GM21528 (cell line): ENCODE measurements around the gene FGR.
"Not testable (repeated sequence)": the region's sequence is repeated elsewhere in the genome, so short reads cannot be mapped to it uniquely, and the experiment has no call there.

Experiments used
- ATAC-seq: cut with Tn5 transposase; IDR thresholded peaks from one replicate; pipeline ENCODE4 v1.9.1; 2021; ENCODE audit warnings: mild to moderate bottlenecking, moderate library complexity; ENCODE audit not compliant: unreplicated experiment, low FRiP score

FGR gene

DNA sequence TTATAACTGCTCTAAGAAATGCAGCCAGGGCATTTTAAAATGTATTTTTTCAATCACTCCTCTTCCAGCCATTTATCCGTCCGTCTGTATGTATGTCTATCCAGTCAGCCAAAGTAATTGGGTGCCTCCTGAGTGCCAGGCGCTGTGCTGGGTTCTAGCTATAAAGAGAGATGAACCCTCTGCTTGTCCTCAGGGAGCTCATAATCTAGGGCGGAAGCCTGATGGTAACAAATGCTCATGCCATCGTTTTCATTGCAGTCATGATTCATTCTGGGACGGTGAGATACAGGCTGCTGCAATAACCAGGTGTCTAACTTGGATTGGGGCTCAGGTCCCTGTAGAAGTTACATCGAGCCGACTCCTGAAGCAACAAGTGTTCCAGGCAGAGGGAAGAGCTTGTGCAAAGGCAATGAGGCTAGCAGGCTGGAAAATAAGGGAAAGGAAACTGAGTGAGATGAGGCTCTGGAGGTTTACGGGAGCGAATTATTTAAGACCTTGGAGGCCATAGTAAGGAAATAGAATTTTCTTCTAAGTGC is 25.4 kb upstream of the FGR start:
- ATAC-seq: no peak

DNA sequence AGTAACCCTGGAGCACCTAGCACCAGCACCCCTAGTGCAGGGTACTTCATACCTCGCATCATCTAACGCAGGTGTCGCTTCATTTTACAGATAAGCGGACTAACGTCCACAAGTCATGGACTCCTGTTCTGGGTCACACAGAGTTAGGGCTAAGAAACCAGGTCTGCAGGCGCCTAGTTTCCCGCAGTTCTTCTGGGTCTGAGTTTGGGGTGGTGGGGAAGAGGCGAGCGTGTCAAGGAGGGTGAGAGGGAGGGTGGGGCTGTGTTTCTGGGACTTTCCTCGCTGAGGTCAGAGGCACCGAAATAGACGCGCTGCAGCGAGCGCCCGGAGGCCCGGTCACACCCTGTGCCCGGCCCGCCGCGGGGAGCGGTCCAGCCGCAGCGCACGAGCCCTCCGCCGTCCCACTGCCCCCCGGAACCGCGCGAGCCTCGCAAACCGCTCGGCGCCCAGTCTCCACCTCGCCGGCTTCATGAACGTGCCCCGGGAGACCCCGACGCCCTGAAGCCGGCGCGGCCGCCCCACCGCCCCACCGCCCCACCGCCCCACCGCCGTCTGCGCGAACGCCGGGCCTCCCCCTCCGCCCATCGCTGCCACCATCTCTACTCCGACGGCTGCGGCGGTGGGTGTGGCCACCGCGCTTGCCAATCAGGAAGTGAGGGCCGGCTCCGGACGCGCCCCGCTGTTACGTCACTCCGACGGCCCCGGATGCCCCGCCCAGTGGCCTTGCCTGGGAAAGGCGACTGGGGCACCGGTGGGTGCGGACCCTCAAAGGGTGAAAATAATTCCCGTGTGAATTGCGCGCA is 24.7 kb upstream of the FGR start:
- peak; percentile 64 for ATAC-seq

DNA sequence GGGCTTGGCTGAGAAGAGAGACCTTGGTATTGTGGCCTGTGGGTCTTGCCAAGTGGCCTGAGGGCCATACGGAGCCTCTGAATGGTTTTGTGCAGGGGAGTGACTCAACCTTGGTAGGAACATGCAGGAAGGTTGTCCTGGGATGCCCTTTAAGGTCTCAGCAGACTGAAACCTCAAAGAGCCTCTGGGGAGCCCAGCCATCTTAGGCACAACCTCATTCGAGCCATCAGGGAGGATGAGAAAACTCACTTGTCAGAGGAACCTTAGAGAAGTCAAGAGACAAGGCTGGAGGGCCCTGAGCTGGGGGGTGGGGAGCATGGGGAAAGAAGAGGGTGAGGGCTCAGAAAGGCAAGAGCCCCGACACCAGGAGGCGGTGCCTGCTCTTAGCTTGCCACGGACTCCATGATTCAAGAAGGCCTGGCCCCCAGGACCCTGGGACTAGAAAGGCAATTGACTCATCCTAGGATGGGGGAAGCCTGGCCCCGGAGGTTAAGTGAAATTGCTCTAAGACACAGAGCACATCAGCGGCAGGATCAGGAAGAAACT is 24.0 kb upstream of the FGR start:
- peak; percentile 15 for ATAC-seq

DNA sequence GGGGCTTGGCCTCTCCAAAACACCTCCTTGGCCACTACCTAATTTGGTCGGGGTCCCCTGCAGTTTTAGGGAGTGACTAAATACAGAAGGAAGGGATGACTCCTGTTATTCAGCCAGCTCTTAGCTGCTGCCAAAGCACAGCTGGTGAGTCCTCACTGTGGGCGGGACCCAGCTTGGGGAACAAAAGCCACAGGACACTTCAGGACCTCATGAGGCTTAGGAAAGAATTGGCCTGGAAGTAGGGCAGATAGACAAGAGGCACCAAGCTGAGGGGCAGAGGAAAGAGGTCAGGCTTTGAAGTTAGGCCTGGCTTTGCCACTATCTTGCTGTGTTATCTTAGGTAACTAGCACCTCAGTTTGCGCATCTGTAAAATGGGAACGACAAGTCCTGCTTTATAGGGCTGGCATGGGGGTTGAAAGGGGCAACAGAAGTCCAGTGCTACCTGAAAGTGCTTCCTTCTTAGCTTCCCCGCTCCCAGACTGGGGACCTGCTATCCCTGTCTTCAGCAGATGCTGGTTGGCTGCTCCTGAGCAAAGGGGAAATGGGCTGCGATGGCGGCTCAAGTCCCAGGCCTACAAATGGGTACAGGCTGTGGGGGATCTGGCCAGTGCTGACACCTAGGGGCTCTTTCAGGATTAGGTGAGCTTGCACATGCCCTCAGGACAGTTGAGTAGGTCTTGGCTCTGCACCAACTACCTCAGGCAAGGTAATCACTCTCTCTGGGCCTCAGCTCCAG is 21.3 kb upstream of the FGR start:
- ATAC-seq: no peak

DNA sequence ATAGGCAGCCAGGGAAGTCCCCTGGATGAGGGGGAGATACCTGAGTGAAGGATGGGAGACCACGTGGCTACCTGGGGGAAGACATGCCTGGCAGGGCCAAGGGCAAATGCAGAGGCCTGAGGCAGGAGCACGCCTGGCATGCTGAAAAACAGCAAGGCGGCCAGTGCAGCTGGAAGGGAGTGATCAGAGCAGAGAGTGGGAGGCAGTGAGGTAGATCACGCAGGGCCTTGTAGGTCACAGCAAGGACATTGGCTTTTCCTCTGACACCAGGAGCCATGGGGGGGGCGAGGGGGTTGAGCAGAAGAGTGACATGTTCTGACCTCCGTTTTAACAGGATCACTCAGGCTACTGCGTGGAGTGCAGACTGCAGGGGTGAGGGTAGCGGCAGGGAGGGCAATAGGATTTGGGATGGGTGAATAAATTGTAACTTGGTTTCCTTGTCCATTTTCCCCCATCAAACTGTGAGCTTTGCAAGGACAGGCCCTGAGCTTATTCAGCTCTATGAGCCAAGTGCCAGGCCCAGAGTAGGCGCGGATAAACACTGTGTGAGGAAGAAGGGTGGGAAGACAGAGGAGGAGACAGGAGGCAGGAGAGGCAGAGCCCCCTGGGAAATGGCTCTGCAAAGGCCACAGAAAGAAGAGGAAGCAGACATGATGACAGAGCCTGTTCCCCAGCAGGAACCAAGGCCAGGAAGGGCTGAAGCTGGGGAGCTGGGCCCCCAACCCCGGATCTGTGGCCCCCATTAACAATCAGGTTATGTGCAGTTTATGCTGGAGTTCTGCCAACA is 20.4 kb upstream of the FGR start:
- no peak for ATAC-seq

DNA sequence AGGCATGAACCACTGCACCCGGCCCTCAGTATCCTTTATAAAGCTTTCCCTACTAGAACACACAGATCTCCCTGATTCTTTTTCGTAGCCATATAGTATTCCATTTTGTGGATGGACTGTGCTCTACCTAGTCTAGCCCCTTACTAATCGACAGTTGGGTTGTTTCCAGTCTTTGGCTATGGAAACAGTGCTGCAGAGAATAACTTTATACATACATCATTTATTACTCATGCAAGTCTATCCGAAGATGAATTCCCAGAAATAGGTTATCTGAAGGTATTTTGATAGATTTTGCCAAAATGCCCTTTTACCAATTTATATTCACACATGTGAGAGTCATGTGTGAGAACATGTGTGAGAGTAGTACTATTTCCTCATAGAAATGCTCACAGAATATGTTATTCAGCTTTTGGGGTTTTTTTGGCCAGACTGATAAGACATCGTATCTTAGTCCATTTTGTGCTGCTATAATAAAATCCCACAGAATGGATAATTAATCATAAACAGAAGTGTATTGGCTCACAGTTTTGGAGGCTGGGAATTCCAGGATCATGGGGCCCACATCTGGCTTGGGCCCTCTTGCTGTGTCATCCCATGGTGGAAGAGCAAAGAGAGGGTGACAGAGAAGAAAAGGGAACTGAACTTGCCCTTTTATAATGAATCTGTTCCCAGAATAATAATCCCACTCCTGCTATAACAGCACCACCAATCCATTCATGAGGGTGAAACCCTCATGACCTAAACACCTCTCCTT is 17.3 kb upstream of the FGR start:
- ATAC-seq: no peak

DNA sequence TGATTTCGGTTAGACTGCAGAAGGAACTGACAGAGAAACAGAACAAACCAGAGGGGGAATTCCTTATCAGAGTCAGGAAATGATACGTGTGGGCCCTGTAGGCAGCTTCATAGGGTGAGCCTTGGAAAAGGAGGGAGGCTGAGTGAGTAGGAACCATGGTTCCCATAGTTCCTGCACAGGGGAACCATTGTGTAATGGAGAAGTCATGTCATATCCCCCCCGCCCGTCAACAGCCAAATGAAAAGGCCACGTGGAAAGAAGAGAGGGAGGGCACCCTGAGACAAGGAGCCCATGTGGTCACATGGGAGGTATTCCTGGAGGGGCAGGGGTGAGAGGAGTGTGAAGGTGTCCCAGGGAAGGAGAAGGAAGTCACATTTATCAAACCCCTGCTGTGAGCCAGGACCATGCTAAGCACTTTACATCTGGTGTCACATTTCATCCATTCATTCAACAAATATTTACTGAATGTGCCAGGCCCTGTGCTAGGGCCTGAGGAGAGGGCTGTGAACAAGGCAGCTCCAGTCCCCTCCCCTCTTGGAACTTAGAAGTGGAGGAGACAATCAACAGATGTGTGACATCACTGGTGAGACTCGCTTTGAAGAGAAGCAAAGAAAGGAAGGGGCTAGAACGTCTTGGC is 15.7 kb upstream of the FGR start:
- no peak for ATAC-seq

DNA sequence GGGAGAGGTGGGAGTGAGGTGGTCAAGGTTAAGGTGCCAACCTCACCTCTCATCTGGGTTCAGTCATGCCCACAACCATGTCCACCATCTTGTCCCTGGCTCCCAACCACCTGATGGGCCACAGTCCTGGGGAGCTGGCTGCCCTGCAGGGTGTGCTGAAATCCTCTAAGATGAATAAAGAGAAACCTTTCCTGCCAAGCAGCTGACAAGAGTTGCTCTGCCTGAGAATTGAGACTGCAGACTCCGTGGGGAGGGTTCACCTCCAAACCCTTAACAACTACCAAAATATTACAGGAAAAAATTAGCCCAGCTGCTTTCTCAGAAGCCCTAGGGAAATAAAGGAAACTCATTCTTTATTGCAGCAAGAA is 15.2 kb upstream of the FGR start:
- no peak for ATAC-seq

DNA sequence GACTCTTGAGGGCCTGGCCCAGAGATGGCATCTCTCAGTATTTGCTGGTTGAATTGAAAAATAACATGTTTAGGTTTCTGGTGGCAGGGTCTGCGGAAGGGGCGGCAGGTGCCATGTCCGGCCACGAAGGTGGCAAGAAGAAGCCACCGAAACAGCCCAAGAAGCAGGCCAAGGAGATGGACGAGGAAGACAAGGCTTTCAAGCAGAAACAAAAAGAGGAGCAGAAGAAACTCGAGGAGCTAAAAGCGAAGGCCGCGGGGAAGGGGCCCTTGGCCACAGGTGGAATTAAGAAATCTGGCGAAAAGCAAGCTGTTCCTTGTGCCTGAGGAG is 14.3 kb upstream of the FGR start:
- no peak for ATAC-seq

DNA sequence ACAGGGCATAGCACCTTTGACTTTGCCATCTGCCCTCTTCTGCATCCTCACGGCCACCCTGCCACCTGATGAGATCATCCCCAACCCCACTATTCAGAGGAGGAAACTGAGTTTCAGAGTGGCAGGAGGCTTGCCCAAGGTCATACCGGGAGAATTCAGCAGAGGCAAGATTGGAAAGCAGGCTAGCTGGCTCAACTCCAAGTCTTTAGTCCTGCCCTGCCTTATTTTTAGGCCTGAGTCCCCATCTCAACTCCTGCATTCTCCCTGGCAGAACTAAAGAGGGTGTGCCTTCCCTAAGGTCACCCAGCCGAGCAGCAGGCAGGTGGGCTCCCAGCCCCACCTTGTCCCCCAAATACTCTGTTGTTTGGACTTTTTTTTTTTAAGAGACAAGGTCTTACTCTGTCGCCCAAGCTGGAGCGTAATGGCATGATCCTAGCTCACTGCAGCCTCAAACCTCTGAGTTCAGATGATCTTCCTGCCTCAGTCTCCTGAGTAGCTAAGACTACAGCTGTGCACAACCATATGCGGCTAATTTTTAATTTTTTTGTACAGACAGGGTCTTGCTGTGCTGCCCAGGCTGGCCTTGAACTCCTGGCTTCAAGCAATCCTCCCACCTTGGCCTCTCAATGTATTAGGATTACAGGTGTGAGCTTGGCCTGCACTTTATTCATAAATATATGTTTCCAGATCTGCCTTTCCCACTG is 13.8 kb upstream of the FGR start:
- no peak for ATAC-seq

DNA sequence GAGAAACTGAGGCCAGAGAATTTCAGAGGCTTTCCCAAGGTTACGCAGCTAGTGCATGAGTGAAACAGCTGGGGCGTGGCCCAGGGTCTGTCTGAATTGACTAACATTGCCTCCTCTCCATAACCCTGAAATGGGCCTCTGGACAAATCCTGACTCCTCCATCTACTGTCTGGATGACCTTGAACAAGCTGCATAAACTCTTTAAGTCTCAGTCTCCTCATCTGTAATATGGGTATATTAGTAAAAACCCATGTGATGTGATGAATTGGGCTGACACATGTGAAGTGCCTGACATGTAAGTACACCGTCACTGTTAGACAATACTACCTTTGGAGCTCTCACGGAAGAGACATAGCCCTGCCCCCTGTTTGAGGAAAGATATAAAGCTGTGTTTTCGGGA is 12.3 kb upstream of the FGR start:
- no peak for ATAC-seq

DNA sequence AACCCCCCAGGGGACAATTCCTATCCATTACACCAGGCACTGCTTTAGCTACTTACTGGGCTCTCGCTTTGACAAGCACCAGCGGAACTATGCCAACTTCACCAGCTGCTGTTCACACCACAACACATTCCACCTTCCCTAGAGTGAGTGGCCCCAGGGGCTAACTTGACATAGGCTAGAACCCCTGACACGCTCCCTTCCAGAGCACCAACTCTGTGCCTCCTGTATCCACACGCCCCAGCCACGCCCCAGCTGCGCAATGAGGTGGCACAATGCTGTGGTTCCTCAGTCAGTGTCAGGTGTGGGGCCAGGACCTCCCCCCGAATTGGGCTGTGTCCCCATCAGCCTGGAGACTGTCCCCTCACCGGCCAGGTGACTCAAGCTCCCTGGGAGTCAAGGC is 11.7 kb upstream of the FGR start:
- ATAC-seq: no peak

DNA sequence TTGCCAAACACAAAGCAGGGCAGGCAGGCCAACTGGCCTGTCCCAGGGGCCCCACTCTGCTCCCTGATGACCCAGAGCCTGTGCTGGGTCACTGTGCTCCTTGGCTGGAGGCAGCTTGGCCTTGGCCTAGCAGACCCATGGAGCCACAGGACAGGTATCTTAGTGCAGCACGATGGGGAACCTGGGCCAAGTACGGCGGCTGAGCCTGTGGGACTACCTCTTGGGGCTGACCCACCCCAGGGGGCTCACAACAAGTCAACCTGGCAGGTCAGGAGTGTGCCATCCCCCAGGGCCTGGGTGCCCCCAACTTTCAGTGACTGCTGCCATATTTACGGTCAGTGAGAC is 10.1 kb upstream of the FGR start:
- no peak for ATAC-seq

DNA sequence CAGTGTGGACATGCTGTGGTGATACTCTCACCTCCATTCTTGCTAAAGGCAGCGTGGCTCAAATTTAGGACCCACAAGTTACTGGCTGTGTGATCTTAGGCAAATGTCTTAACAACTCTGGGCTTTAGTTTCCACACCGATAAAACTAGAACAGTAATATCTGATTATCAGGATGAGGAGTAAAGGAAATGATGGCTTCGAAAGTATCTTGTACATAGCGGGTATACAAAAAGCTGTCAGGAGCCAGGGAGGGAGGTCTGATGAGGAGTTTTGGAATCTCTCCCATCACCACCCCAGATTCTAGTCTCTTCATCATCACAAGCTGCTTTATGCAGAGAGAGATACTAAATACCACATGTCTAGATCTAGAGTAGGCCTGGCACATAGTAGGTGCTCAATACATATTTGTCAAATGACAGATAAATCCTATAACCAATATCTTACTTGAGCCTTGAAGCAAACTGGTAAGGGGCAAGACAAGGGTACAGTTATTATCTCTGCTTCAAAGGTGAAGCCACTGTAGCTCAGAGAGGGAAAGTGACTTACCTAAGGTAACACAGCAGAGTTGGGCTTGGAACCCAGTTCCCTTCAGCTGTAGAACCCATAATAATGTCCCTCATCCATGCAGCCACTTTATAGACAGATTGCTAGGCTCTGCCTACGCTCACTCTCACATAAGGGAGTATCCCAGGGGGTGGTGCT is 9.5 kb upstream of the FGR start:
- ATAC-seq: no peak

DNA sequence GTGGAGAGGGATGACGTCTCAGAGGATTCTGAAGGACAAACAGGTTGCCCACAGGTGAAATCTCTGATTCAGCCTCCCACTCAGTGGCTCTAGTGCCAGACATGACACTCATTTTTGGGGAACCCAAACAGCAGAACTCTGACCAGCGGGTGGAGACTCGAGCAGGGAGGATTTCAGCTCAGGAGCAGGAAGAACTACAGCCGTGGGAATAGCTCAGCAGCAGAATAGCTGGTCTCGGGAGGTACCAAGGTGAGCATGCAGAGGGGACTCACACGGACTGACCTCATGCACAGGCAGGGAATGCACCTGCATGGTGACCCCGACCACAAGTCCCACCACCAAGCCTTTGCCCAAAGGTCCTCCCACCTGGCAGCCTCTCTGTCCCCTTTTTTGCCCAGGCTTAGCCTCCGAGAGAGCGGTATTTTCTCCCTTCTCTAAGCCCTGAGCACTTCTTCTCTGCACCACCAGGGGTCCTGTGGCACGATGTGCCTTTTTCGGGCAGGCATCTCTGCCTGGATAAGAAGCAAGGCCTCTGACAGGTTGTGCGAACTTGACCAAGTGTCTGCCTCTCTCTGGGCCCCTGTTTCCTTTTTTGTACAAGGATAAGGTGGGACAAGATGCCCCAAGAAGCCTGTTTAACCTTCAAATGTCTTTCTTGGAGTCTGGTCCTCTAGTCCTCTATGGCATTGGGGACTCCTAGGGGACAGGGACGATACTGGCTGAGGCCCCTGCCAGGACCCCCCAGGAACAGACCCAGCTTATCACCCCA is 8.8 kb upstream of the FGR start:
- ATAC-seq: peak; percentile 57

DNA sequence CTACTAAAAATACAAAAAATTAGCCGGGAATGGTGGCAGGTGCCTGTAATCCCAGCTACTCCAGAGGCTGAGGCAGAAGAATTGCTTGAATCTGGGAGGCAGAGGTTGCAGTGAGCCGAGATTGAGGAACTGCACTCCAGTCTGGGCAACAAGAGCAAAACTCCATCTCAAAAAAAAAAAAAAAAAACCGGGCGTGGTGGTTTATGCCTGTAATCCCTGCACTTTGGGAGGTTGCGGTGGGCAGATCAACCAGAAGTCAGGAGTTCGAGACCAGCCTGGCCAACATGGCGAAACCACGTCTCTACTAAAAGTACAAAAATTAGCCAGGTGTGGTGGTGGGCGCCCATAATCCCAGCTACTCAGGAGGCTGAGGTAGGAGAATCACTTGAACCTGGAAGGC is 5.5 kb upstream of the FGR start:
- not testable (repeated sequence) for ATAC-seq

DNA sequence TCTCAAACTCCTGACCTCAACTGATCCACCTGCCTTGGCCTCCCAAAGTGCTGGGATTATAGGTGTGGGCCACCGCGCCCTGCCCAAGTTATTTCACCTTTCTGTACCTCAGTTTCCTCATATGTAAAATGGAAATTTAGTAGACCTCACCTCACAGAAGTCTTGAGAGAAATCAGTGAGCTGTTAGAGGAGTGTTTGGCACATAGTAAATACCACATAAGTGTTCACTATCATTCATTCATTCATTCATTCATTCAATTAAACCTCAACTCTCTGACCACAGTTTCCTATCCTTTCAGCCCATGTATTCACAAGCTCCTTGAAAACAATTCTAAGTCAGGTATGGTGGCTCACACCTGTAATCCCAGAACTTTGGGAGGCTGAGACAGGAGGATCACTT is 3.8 kb upstream of the FGR start:
- no peak for ATAC-seq
